ENCODE measurements around the gene RPL23.

GRCh38 chr17:38892083-38892482, 38.6 kb upstream of the RPL23 start:
- no peak for TF ChIP-seq CTCF (IDR thresholded peaks at IDR 0.05 in 2 of 3, conservative IDR thresholded peaks at IDR 0.05 in 1 of 3; ENCODE audit: insufficient read depth in 2 of 3, low read depth in 1 of 3, low read length in 3 of 3)
- no peak for TF ChIP-seq TCF3 (CRISPR knock-in tag; IDR thresholded peaks at IDR 0.05)
- TF ChIP-seq MED1 (CRISPR knock-in tag; IDR thresholded peaks at IDR 0.05; ENCODE audit: borderline replicate concordance), result no peak
- TF ChIP-seq HDGF (IDR thresholded peaks at IDR 0.05), result no peak
- no peak for TF ChIP-seq SMARCA5 (IDR thresholded peaks at IDR 0.05)
- no peak for TF ChIP-seq NFYB (IDR thresholded peaks at IDR 0.05; ENCODE audit: extremely low read depth, insufficient read length)
